NCI-H2227 treated with DMSO at 0.1 percent for 48 hours (cell line): Measurements from ENCODE around the gene MMD.

ENCODE experiments used
- DNase-seq: peaks from one replicate; lab custom pipeline; 2025; lab: John Stamatoyannopoulos, UW

MMD gene

DNA sequence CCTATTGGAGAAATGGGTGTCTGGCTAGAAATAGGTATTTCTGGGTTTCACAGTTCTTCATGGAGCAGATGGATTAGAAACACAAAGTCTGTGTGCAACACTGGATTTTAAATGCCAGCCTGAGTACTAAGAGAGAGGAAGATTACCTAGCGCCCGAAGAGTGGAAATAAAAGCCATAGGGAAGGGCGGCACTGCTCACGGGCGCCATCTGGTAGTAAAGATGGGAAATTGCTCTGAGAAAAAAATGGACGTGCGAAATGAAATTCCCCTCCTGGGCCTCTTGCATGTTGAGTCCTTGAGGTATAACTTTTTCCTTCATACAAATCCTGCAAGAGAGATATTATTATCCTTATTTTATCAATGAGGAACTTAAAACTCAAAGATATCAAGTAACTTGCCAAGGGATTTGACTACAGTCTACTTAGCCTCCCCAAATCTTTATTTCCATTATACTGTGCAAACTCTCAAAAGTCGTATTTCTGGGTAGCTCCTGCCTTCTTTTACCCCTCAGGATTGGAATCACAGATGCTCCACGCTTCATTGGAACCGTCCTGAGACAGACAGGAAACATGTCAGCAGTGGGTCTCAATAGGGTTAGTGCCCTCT, 72.8 kb downstream of the MMD start:
- peak; percentile 60 for DNase-seq

DNA sequence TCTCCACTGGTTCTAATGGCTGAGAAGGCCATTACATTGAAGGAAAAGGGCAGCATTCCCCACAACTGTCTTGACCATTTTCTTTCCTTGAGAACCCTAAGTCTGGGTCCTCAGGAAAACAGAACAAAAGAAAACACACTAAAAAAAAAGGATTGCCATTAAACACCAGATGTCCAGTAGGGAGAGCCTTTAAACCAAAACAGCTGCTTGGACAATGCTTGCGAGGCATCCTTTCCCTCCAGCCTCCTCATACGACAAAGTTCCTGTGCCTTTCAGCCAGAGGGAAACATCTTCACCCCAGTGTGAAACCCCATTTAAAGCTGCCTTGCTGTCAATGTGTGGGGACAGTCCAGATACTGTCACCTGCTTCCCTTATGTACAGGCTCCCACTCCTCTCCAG, 74.3 kb downstream of the MMD start:
- no peak for DNase-seq

DNA sequence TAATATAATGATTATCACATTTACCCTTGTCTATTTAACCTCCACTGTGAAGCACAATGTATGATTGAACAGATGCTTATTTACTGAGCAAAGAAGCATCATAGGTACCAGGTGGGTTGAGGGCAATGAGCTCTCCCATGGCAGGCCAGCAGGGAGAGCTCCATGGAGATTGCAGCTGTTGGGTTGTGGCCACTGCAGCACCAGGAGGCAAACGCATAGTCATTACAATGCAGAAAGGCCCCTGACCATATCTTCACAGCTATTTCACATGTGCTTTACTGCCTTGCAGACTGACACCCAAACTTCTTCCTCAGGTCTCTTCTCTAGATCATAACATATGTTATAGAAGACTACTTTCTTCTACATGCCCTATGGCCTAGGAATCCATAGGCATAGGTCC, 75.0 kb downstream of the MMD start:
- DNase-seq = no peak

- DNase-seq = no peak
These were observed 76.5 kb downstream of the MMD start for GRCh38 chr17:55345132-55345531.

- DNase-seq = no peak
These were observed 77.1 kb downstream of the MMD start for GRCh38 chr17:55344514-55344997.

DNA sequence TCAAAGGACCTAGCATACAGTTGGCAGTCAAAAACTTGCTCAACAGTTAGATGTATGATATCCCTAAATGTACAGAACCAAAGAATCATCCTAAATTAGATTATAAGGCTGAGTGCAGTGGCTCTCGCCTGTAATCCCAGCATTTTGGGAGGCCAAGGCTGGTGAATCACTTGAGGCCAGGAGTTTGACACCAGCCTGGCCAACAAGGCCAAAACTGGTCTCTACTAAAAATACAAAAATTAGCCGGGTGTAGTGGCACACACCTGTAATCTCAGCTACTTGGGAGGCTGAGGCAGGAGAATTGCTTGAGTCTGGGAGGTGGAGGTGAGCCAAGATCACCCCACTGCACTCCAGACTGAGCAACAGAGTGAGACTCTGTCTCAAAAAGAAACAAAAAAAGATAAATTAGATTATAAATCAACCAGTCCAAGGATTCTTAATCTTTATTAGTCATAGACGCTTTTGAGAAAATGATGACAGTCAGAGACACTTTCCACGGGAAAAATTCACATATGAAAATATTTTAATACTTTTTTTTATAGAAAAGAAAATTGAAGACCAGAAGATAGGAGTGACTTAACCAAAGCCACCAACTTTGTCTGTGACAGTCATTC, 77.6 kb downstream of the MMD start:
- no peak for DNase-seq

- no peak for DNase-seq
These were observed 78.6 kb downstream of the MMD start for GRCh38 chr17:55342800-55343585.
